Mononuclear cell (primary cell): ENCODE results near the gene CYBC1. TPM values are rescaled to one million over a fixed set of nuclear protein-coding genes. Genes with fewer than 3 reads are reported as not detected.
"Not testable (repeated sequence)": the region's sequence is repeated elsewhere in the genome, so short reads cannot be mapped to it uniquely, and the experiment has no call there.

Source experiments
- H3K27me3 ChIP-seq: 2 replicates; pipeline ENCODE4 v1.6.0; 2011; ENCODE audit warnings: low read length, control low read depth; ENCODE audit not compliant: insufficient read depth
- H3K4me1 ChIP-seq: 2 replicates; pipeline ENCODE4 v1.5.1; 2011; ENCODE audit warnings: mild to moderate bottlenecking, low read length, control low read depth; ENCODE audit not compliant: insufficient read depth
- H3K4me3 ChIP-seq: 2 replicates; pipeline ENCODE4 v1.5.1; 2011; ENCODE audit warnings: mild to moderate bottlenecking, low read length, moderate library complexity
- H3K9me3 ChIP-seq: 2 replicates; pipeline ENCODE4 v1.5.1; 2011; ENCODE audit warnings: low read depth, mild to moderate bottlenecking, control low read depth, low read length
- total RNA-seq: library from RNA; depleted of rRNA; stranded (reverse); fragments of >200 nt; gene quantifications from one replicate; pipeline ENCODE4 v1.2.3, GENCODE V29; 2012

Gene CYBC1
- total RNA-seq, 1 donor = 32.4 TPM

DNA sequence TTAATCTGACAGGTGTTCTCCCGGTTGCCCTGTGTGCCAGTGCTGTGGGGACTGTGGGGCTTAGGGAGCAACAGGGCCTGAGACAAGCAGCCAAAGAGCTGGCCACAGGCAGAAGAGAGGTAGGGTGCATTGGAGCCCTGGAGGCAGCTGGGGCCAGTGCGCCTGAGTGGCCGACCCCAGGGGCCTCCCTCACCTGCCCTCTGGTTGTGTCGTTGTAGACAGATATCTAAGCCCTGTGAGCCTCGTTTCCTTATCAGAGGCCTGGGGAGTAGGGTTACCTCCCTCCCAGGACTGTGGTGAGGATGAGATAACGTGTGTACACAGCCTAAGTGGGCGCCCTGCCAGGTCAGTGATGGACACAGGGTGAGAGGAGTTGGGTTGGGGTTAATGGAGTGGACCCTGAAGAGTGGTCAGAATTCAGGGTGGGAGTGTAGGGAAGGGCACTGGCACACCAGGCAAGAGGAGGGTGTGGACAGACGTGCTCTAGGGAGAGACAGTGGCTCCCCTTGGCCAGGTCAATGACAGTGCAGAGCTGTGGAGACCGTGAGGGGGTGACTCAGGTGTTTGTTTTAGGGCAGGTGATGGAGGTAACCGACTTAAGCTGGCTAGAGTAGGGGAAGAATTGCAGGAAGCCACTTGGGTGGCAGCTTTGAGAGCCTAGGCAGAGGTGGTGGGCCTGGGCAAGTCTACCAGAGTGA, 11.4 kb upstream of the CYBC1 start:
- no peaks in the 10 kb centered on the region for H3K27me3 ChIP-seq
- H3K9me3 ChIP-seq = no peaks in the 10 kb centered on the region
- peaks cover 22% of the 10 kb centered on the region for H3K4me1 ChIP-seq
- H3K4me3 ChIP-seq = no peak overlapping the region

DNA sequence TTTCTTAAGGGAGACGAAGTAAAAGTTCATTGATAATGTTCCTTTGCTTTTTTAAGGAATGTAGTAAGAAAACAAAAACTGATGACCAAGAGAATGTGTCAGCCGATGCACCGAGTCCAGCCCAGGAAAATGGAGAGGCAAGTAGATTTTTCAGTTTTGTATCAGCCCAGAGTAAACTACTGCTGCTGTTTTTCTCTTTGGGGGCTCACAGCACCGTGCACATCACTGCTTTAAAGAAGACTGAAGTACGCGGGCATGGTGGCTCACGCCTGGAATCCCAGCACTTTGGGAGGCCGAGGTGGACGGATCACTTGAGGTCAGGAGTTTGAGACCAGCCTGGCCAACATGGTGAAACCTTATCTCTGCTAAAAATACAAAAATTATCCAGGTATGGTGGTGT, 9.4 kb upstream of the CYBC1 start:
- not testable (repeated sequence) for H3K4me3 ChIP-seq, H3K27me3 ChIP-seq, H3K9me3 ChIP-seq
- peaks cover 37% of the 10 kb centered on the region for H3K4me1 ChIP-seq

DNA sequence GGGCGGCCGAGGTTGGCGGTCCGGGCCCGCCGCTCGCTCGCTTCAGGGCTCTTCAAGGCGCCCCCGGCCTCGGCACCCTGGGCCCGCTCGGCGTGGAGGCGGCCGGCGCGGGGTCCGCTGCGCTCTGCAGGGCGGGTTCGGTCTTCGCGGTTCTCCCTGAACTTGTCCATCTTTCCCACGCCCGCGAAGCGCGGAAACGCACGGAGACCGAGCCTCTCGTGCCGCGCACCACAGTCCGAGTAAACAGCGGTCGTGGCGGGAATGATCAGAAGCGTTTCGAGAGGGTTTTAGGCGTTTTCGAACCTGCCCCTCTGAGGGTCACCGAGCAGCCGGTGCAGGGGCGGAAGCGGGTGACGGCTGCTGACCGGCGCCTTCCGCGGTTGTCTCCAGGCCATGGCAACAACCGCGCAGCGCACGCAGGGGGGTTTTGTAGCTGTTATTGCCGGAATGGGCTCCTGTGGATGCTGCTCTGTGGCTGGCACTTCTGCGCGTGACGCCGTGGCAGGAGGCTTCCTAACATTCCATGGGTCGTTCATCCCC, 8.4 kb upstream of the CYBC1 start:
- Histone ChIP-seq H3K4me3 (peak overlapping the region; percentile 60), H3K9me3 (no peaks in the 10 kb centered on the region), H3K4me1 (peaks cover 37% of the 10 kb centered on the region), H3K27me3 (no peaks in the 10 kb centered on the region)

DNA sequence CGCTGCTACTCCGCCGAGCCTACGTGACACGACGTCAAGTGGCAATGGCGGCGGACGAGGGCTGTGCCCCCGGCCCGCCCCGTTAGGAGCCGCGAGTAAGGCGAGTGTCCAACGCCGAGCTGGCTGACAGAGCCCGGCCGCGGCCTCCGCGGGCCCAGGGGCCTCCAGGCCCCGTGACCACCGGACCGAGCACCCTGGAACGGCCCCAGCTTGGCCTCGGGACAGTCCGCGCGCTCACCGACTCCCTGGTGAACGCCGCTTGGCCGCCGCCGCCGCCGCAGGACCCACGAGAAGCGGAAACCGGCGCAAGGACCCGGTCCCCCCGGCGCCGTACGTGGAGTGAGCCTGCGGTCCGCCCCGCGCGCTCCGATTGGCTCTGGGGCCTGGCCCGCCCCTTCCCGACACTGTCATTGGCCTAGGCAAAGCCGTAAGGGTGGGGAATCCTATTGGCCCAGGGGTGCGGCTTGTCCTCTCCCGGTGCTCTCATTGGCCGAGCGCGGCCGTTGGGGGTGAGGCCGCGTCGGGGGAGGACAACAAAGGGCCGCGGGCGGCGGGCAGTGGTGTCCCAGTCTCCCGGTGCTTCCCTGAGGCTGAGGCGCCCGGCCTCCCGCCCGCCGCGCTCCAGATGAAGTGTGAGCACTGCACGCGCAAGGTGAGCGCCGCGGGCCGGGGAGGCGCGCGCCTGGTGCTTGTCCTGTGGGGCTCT, 7.8 kb upstream of the CYBC1 start, which contains the start of gene NARF:
Gene NARF (plus strand): TSS at position 563 of the 706 bp plus-strand sequence. CDS start 63 bp downstream, at position 626.
- peak within 1 kb of the TSS; percentile 60 for H3K4me3 ChIP-seq
- H3K9me3 ChIP-seq = no peaks in the 10 kb centered on the region
- H3K27me3 ChIP-seq = no peaks in the 10 kb centered on the region
- H3K4me1 ChIP-seq = peaks cover 37% of the 10 kb centered on the region

DNA sequence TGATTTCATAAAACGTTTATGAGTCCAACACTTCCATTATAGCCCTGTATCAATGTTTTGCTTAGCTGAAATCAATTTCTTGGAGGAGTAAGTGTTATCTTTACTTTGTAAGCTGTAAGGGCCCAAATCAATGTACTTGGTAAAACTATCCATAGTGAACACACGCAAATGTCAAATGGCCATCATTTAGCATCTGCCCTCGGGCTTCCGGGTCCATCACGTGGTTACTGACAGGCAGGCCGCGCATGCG, 7.3 kb upstream of the CYBC1 start:
- Histone ChIP-seq H3K9me3 (no peaks in the 10 kb centered on the region), H3K4me3 (peak overlapping the region; percentile 60), H3K27me3 (no peaks in the 10 kb centered on the region), H3K4me1 (peaks cover 37% of the 10 kb centered on the region)

DNA sequence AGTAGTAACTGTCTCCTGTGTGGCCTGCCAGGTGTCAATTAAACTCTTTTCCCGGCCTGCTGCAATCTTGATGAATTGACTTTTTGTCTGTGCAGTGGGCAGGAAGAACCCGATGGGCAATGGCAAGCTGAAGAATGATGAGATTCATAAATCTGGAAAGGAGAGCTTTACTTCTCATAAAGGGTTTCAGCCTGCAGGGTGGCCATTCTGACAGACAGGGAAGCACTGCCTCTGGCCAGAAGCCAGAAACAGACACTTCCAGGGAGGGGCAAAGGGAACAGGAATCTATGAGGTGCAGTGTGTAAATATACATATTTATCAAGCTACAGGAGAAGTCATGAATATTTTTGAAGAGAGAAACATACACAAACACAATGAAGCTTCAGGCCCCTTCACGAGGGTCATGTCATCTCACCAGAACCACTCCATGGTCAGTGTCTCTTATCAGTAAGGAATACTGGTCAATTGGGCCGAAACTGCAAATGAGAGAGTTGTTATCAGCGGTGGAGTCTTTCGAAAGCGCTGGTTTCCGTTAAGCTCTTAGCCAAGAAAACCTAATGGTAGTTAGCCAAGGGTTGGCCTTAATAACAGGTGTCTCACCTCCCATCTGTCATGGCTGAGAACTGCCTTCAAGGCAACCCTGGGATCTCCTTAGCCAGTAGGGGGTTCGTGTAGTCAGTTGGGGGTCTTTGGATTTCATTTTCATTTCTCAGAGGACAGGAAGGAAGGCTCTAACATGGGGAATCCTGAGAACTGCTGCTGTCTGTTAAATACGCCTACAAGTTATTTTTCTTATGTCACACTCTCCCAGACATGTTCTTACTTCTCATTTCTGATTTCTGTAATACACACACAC, 6.7 kb upstream of the CYBC1 start:
- no peaks in the 10 kb centered on the region for H3K9me3 ChIP-seq
- H3K27me3 ChIP-seq = no peaks in the 10 kb centered on the region
- peaks cover 37% of the 10 kb centered on the region for H3K4me1 ChIP-seq
- peak overlapping the region; percentile 60 for H3K4me3 ChIP-seq

DNA sequence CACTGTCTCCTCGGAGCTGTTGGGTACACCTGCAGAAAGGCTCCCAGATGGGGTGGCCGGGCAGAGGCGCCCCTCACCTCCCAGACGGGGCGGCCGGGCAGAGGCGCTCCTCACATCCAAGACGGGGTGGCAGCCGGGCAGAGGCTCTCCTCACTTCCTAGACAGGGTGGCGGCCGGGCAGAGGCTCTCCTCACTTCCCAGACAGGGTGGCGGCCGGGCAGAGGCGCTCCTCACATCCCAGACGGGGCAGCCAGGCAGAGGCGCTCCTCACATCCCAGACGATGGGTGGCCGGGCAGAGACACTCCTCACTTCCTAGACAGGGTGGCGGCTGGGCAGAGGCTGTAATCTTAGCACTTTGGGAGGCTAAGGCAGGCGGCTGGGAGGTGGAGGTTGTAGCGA, 3.2 kb upstream of the CYBC1 start:
- H3K9me3 ChIP-seq, H3K27me3 ChIP-seq, H3K4me3 ChIP-seq: not testable (repeated sequence)
- H3K4me1 ChIP-seq = peaks cover 48% of the 10 kb centered on the region

DNA sequence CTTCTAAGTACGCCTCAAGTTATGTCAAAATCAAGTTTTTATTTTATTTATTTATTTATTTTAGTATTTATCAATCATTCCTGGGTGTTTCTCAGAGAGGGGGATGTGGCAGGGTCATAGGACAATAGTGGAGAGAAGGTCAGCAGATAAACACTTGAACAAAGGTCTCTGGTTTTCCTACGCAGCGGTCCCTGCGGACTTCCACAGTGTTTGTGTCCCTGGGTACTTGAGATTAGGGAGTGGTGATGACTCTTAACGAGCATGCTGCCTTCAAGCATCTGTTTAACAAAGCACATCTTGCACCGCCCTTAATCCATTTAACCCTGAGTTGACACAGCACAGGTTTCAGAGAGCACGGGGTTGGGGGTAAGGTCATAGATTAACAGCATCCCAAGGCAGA, 2.6 kb upstream of the CYBC1 start:
- peaks cover 50% of the 10 kb centered on the region for H3K4me1 ChIP-seq
- not testable (repeated sequence) for H3K9me3 ChIP-seq, H3K27me3 ChIP-seq, H3K4me3 ChIP-seq

DNA sequence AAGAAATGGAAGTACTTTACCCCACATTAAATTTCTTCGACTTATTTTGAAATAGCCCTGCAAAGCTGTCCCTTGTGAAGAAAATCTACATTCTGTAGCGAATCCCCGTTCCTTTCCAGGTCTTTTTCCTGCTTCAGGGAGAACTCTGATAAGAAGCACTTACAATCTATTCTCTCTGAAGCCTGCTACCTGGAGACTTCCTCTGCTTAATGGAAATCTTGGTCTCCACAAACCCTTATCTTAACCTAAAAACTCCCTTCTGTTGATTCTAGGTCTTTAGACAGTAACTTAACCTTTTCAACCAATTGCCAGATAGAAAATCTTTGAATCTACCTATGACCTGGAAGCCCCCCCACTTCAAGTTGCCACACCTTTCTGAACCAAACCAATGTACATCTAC, 1.6 kb upstream of the CYBC1 start:
- no peaks in the 10 kb centered on the region for H3K27me3 ChIP-seq
- peaks cover 53% of the 10 kb centered on the region for H3K4me1 ChIP-seq
- no peaks in the 10 kb centered on the region for H3K9me3 ChIP-seq
- H3K4me3 ChIP-seq = no peak overlapping the region

DNA sequence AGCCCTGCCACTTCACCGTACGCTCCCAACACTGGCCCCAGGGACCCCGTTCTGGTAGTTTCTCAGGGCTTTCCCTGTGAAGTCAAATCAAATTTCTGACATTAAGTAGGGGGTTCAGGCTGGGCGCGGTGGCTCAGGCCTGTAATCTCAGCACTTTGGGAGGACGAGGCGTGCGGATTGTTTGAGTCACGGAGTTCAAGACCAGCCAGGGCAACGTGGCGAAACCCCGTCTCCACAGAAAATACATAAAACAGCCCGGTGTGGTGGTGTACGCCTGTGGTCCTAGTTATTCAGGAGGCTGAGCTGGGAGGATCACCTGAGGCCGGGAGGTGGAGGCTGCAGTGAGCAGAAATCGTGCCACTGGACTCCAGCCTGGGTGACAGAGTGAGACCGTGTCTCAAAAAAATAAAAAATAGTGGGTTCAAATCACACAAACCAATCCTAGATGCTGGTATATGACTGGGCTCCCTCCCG, 632 bp downstream of the CYBC1 start:
- no peaks in the 10 kb centered on the region for H3K27me3 ChIP-seq
- H3K4me3 ChIP-seq = peak overlapping the region; percentile 100
- peaks cover 55% of the 10 kb centered on the region for H3K4me1 ChIP-seq
- H3K9me3 ChIP-seq = no peaks in the 10 kb centered on the region

DNA sequence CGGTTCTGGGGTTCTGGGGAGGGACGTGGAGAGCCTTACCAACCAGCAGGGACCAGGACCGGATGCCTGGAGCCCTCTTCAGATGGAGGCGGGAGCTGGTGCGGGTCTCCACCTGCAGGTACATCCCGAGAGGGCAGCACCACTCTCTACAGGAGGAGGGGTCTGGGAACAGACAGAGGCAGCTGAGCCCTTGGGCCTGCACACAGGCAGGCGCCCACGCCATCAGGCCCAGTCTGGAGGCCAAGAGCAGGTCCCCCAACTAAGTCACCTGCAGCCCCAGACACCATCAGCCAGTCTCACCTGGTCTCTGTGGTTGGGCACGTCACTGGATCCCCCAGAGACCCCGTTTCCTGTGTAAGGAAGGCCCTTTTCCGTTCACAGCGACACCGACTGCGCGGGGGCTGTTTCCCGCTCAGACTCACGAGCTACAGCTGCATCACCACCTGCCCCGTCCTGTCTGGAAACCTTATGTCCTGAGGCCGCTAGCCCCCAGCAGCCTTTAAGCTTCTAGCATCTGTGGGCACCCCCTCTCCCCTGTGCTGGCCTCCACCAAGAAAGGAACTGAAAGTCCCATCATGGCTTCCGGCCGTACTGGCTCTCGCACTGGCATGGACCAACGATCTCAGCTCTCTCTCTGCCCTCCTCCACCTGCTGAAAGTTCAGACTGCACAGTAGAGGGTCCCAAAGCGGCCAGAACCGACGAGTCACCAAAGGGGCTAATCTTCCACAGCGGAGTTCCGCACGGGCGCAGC, 1.2 kb downstream of the CYBC1 start:
- Histone ChIP-seq H3K9me3 (no peaks in the 10 kb centered on the region), H3K27me3 (no peaks in the 10 kb centered on the region), H3K4me3 (peak overlapping the region; percentile 100), H3K4me1 (peaks cover 55% of the 10 kb centered on the region)

DNA sequence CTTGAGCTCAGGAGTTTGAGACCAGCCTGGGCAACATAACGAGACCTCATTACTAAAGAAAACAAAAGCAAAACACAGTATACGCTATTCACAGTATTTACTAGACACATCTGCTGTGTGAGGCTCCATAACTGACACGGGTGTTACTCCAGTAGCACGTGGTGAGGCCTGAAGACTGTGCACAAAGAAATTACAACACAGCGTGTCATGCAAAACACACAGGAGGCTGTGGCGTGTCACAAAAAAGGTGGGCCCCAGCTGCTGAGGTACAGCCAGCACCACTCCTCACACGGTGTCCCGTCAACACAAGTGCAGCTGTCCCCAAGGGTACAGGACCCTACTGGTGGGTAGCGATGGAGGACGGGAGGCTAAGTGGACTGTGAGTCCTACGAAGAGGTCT, 2.7 kb downstream of the CYBC1 start:
- H3K9me3 ChIP-seq = no peaks in the 10 kb centered on the region
- peaks cover 55% of the 10 kb centered on the region for H3K4me1 ChIP-seq
- no peaks in the 10 kb centered on the region for H3K27me3 ChIP-seq
- no peak overlapping the region for H3K4me3 ChIP-seq

DNA sequence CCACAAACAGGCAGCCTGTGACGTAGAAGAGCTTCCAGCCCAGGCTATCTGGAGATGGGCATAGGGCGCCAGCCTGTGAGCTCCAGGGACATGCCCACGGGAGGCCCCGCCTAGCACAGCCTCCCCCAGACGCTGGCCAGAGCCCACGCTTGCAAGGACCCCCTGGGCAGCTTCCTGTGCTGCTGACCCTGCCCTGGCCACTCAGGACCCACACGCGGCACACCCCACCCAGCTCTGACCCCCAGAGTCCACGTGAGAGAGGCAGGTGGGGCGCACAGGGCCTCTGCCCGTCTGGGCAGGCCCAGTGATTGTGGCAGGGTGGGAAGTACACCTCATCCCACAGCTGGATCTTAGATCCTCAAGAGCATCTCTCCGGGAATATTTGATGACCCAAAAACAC, 3.9 kb downstream of the CYBC1 start:
- H3K4me1 ChIP-seq = peaks cover 54% of the 10 kb centered on the region
- no peaks in the 10 kb centered on the region for H3K27me3 ChIP-seq
- H3K4me3 ChIP-seq = no peak overlapping the region

DNA sequence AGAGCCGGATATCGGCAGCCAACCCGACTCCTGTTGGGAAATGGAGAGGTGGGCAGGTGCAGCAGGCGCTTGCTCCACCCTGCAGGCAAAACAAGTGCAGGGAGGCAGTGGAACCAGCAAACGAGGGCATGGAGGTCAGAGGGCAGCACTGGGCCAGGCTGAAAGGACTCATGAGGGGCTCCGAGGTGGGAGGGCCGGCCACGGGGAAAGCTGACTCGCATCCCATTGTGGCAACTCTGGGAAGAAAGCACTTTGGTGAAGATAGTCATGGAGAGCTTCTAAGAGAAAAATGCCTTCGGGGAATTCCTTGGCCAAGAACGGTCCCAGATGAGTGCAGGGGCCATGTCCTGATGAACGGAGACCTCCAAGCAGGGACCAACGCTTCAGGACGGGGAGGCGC, 4.4 kb downstream of the CYBC1 start:
- H3K27me3 ChIP-seq = no peaks in the 10 kb centered on the region
- no peak overlapping the region for H3K4me3 ChIP-seq
- no peaks in the 10 kb centered on the region for H3K9me3 ChIP-seq
- peaks cover 54% of the 10 kb centered on the region for H3K4me1 ChIP-seq

More for the DNA sequence above, 3.9 kb downstream of the CYBC1 start:
- H3K9me3 ChIP-seq = no peaks in the 10 kb centered on the region
